Activated CD4-positive, alpha-beta T cell treated with anti-CD3 and anti-CD28 coated beads, Interleukin-2, amount 50 U/mL, for 24 hours (primary cell): ENCODE results near the gene PPP2R2B.
"Not testable (repeated sequence)": the region's sequence is repeated elsewhere in the genome, so short reads cannot be mapped to it uniquely, and the experiment has no call there.

ENCODE experiments used
- DNase-seq, 2 donors: peaks; one replicate each; pipeline ENCODE4 v3.0.0-alpha.2; 2020; ENCODE audit warnings: low read depth in 1 of 2, low spot score in 1 of 2

PPP2R2B gene

GRCh38 chr5:146748533-146748932 is 130.0 kb downstream of the PPP2R2B start:
- no peak for DNase-seq

GRCh38 chr5:146745931-146746577 is 132.5 kb downstream of the PPP2R2B start:
- no peak for DNase-seq

- no peak for DNase-seq
These were observed 134.3 kb downstream of the PPP2R2B start for GRCh38 chr5:146744068-146744745.

GRCh38 chr5:146734936-146735577 is 143.5 kb downstream of the PPP2R2B start:
- DNase-seq, result no peak

- DNase-seq, result no peak
These were observed 145.6 kb downstream of the PPP2R2B start for GRCh38 chr5:146732962-146733361.

- no peak for DNase-seq
These were observed 146.5 kb downstream of the PPP2R2B start for GRCh38 chr5:146731909-146732659.

- not testable (repeated sequence) for DNase-seq
These were observed 149.8 kb downstream of the PPP2R2B start for GRCh38 chr5:146728746-146729145.

GRCh38 chr5:146726891-146727290 is 151.7 kb downstream of the PPP2R2B start:
- no peak for DNase-seq

GRCh38 chr5:146726020-146726419 is 152.5 kb downstream of the PPP2R2B start:
- DNase-seq, result no peak

- DNase-seq, result no peak
These were observed 153.5 kb downstream of the PPP2R2B start for GRCh38 chr5:146725025-146725424.

- DNase-seq, result no peak
These were observed 156.2 kb downstream of the PPP2R2B start for GRCh38 chr5:146722361-146722779.

GRCh38 chr5:146721073-146721815 is 157.3 kb downstream of the PPP2R2B start:
- no peak for DNase-seq

- DNase-seq, result no peak
These were observed 158.4 kb downstream of the PPP2R2B start for GRCh38 chr5:146720107-146720506.

- no peak for DNase-seq
These were observed 159.4 kb downstream of the PPP2R2B start for GRCh38 chr5:146719179-146719578.

- no peak for DNase-seq
These were observed 159.9 kb downstream of the PPP2R2B start for GRCh38 chr5:146718609-146719008.

- DNase-seq, result no peak
These were observed 160.6 kb downstream of the PPP2R2B start for GRCh38 chr5:146717951-146718350.

GRCh38 chr5:146716636-146717035 is 161.9 kb downstream of the PPP2R2B start:
- no peak for DNase-seq

GRCh38 chr5:146710348-146710747 is 168.2 kb downstream of the PPP2R2B start:
- no peak for DNase-seq

- DNase-seq, result no peak
These were observed 171.2 kb downstream of the PPP2R2B start for GRCh38 chr5:146707316-146707715.

- DNase-seq, result no peak
These were observed 172.1 kb downstream of the PPP2R2B start for GRCh38 chr5:146706321-146706972.
